Mammary epithelial cell (primary cell): ENCODE measurements around the gene ART1.

Experiments used
- EZH2 ChIP-seq: IDR thresholded peaks from 2 replicates; pipeline ENCODE4 v1.6.1; 2012; ENCODE audit warnings: low read length, inconsistent platforms, borderline replicate concordance
- TF ChIP-seq, protein P1 (sequence below), 2 donors: IDR thresholded peaks in 1 of 2; conservative IDR thresholded peaks in 1 of 2; 2 replicates each; pipeline ENCODE4 v1.5.1; 2011 to 2012; ENCODE audit warnings: inconsistent platforms in 2 of 2, low read length in 2 of 2, mild to moderate bottlenecking in 2 of 2, control low read depth in 1 of 2, low read depth in 1 of 2; ENCODE audit not compliant: insufficient read depth in 1 of 2; ENCODE audit errors: extremely low read depth in 1 of 2

DNA sequence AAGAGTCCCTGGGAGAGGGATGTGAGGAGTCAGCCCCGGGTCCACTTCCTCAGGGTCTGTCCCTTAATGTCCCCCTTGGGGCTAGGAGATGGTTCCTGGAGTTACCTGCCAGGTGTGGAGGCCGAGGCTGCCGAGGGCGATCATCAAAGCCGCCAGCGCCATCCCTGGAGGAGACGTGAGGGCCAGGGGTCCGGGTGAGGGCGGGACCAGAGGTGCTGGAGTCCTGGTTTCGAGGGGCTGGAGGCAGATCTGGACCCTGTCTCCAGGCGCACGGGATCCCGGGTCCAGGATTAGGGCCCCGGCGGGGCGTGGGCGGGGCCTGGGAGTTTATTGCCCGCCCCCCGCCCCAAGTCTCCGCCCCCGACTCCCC lies 3.2 kb upstream of the ART1 start, which contains the start of gene ART5:
- TF ChIP-seq, protein P1, sequence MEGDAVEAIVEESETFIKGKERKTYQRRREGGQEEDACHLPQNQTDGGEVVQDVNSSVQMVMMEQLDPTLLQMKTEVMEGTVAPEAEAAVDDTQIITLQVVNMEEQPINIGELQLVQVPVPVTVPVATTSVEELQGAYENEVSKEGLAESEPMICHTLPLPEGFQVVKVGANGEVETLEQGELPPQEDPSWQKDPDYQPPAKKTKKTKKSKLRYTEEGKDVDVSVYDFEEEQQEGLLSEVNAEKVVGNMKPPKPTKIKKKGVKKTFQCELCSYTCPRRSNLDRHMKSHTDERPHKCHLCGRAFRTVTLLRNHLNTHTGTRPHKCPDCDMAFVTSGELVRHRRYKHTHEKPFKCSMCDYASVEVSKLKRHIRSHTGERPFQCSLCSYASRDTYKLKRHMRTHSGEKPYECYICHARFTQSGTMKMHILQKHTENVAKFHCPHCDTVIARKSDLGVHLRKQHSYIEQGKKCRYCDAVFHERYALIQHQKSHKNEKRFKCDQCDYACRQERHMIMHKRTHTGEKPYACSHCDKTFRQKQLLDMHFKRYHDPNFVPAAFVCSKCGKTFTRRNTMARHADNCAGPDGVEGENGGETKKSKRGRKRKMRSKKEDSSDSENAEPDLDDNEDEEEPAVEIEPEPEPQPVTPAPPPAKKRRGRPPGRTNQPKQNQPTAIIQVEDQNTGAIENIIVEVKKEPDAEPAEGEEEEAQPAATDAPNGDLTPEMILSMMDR (conservative IDR thresholded peaks at IDR 0.05 in 1 of 2, IDR thresholded peaks at IDR 0.05 in 1 of 2; ENCODE audit: extremely low read depth in 1 of 2, insufficient read depth in 1 of 2, low read depth in 1 of 2, low read length in 2 of 2), result no peak
- no peak for TF ChIP-seq EZH2
